ENCODE results near the gene SMYD4.
"Not testable (repeated sequence)": the region's sequence is repeated elsewhere in the genome, so short reads cannot be mapped to it uniquely, and the experiment has no call there.

Gene SMYD4

DNA sequence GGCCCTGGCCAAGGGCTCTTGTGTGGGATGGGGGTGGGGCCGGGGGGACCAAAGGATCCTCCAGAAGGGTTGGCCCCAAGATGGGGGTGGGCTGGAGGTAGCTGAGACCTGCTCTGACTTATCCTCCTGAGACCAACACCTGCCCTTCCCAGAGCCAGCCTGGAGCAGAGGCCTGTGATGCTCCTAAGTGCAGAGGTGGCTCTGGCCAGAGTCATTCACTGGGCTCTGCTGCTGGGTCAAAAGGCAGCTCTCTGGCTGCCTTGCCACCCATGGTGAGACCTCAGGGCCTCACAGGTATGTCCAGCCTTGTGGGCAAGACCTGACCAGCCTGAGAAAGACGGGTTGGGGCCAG is 86.6 kb downstream of the SMYD4 start:
- no peak overlapping the region for H3K4me3 ChIP-seq (ENCODE audit: low read length)
- WGBS (ENCODE audit: insufficient coverage, insufficient read length), result no CpG with 5 or more reads among the region's 2 CpGs
- no peak overlapping the region for H3K27ac ChIP-seq (ENCODE audit: low read length)
- H3K4me1 ChIP-seq (ENCODE audit: control insufficient read depth, insufficient read depth, low read length), result no peaks in the 10 kb centered on the region
- H3K36me3 ChIP-seq (ENCODE audit: control insufficient read depth, insufficient read depth, low read length), result no peaks in the 10 kb centered on the region
- no peaks in the 10 kb centered on the region for H3K9me3 ChIP-seq (ENCODE audit: control insufficient read depth, insufficient read depth, low read length)
- DNase-seq (ENCODE audit: low read depth, low spot score), result no peak
- H3K27me3 ChIP-seq (ENCODE audit: control insufficient read depth, insufficient read depth, low read length), result no peaks in the 10 kb centered on the region

DNA sequence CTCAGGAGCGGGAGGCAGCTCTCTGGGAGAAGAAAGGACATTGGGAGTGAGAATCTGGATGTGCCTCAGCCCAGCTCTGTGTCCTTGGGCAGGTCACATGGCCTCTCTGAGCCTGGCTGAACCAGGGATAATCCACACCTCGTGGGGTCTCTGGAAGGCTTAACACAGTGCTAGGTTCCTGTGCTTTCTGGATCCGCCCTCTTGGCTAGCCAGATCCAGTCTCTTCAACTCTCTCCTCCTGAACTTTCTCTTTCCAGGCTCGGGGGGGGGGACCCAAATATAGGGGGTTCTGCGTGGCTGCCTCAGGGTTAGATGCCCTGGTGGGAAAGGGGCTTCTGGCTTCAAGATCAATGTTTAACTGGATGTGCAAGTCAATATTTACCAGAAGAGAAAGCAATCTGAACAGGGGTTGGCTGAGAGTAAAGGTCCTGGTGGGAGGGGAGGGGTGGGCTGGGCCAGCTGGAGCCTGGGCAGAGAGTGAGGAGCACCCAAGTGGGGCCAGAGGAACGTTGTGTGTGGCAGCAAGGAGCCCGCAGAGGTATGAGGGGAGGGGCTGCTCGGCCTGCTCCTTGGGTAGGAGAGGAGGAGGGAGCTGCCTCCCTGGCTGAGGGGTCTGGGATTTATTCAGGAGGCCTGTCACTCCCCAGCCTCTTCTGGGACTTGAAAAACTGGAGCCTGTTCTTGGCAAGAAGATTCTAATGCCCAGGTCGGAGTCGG is 87.2 kb downstream of the SMYD4 start, which contains the start of gene SERPINF2:
Gene SERPINF2, plus strand, starts transcription at position 501 of the 717 bp plus-strand sequence. CDS start 2,125 bp downstream, outside the sequence.
- Histone ChIP-seq H3K27me3 (ENCODE audit: control insufficient read depth, insufficient read depth, low read length) (no peaks in the 10 kb centered on the region), H3K27ac (ENCODE audit: low read length) (no peak within 1 kb of the TSS), H3K36me3 (ENCODE audit: control insufficient read depth, insufficient read depth, low read length) (no peaks in the 10 kb centered on the region), H3K9me3 (ENCODE audit: control insufficient read depth, insufficient read depth, low read length) (no peaks in the 10 kb centered on the region), H3K4me3 (ENCODE audit: low read length) (no peak within 1 kb of the TSS), H3K4me1 (ENCODE audit: control insufficient read depth, insufficient read depth, low read length) (no peaks in the 10 kb centered on the region)
- no peak for DNase-seq (ENCODE audit: low read depth, low spot score)
- no CpG with 5 or more reads among the region's 10 CpGs for WGBS (ENCODE audit: insufficient coverage, insufficient read length)

- H3K36me3 ChIP-seq (ENCODE audit: control insufficient read depth, insufficient read depth, low read length); H3K4me1 ChIP-seq (ENCODE audit: control insufficient read depth, insufficient read depth, low read length); DNase-seq (ENCODE audit: low read depth, low spot score); H3K27me3 ChIP-seq (ENCODE audit: control insufficient read depth, insufficient read depth, low read length); H3K4me3 ChIP-seq (ENCODE audit: low read length); H3K9me3 ChIP-seq (ENCODE audit: control insufficient read depth, insufficient read depth, low read length); H3K27ac ChIP-seq (ENCODE audit: low read length): not testable (repeated sequence)
- WGBS (ENCODE audit: insufficient coverage, insufficient read length), result no CpG with 5 or more reads among the region's 7 CpGs
Measured at GRCh38 chr17:1741899-1742298, 87.8 kb downstream of the SMYD4 start.

- H3K27me3 ChIP-seq (ENCODE audit: control insufficient read depth, insufficient read depth, low read length), result no peaks in the 10 kb centered on the region
- no CpG with 5 or more reads among the region's 21 CpGs for WGBS (ENCODE audit: insufficient coverage, insufficient read length)
Measured at GRCh38 chr17:1737531-1738291, 92.0 kb downstream of the SMYD4 start.

DNA sequence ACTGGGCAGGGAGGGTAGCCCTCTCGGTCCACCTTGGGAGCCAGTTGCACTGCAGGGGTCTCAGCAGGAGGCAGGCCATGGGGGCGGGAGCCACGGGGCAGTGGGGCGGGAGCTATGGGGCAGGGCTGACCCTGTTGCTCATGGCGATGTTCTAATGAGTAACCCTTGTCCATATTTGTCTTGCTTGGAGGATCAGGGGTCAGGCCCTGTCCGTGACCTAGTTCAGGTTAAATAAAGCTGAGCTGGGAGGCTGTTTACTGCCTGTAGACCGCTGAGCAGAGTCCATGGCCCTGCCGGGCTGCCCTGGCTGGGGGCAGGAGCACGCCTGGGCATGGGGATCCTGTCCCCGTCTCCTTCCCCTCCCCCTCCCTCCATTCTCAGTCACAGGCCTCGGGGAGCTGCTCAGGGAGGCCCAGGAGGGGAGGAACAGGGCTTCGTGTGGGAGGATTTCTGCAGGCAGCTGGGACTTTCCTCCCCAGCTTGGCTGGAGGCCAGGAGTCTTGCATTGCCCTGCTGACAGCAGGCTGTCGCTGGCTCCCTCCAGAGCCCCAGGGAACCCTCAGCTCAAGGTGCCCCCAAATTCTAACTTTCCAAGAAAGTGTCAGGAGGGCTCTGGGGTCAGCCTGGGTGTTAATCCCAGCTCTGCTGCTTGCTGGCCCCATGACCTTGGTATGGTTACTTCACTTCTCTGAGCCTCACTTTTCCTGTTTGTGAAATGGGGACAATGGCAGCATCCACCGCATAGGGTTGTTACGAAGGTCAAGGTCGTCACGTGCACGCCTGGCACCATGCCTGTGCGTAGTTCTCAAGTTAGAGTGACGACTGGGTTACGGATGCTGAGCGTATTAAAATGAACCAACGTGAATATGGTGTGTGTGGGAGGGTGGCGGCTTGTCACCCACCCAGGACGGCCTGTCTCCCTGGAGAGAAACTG is 93.1 kb downstream of the SMYD4 start:
- peaks cover 5% of the 10 kb centered on the region; the same call in 1 of the 2 replicates for H3K4me1 ChIP-seq (ENCODE audit: control insufficient read depth, insufficient read depth, low read length)
- no peaks in the 10 kb centered on the region for H3K9me3 ChIP-seq (ENCODE audit: control insufficient read depth, insufficient read depth, low read length)
- no peak overlapping the region for H3K4me3 ChIP-seq (ENCODE audit: low read length)
- H3K27me3 ChIP-seq (ENCODE audit: control insufficient read depth, insufficient read depth, low read length), result no peaks in the 10 kb centered on the region
- DNase-seq (ENCODE audit: low read depth, low spot score), result no peak
- H3K36me3 ChIP-seq (ENCODE audit: control insufficient read depth, insufficient read depth, low read length), result no peaks in the 10 kb centered on the region; the same call in 1 of the 2 replicates
- no CpG with 5 or more reads among the region's 25 CpGs for WGBS (ENCODE audit: insufficient coverage, insufficient read length)
- no peak overlapping the region for H3K27ac ChIP-seq (ENCODE audit: low read length)

More at GRCh38 chr17:1737531-1738291, 92.0 kb downstream of the SMYD4 start:
- Histone ChIP-seq H3K4me1 (ENCODE audit: control insufficient read depth, insufficient read depth, low read length) (peaks cover 5% of the 10 kb centered on the region; the same call in 1 of the 2 replicates), H3K27ac (ENCODE audit: low read length) (no peak overlapping the region), H3K9me3 (ENCODE audit: control insufficient read depth, insufficient read depth, low read length) (no peaks in the 10 kb centered on the region), H3K36me3 (ENCODE audit: control insufficient read depth, insufficient read depth, low read length) (no peaks in the 10 kb centered on the region; the same call in 1 of the 2 replicates), H3K4me3 (ENCODE audit: low read length) (no peak overlapping the region)
- DNase-seq (ENCODE audit: low read depth, low spot score), result no peak

GRCh38 chr17:1735834-1736347 is 93.8 kb downstream of the SMYD4 start:
- H3K4me1 ChIP-seq (ENCODE audit: control insufficient read depth, insufficient read depth, low read length), result peaks cover 5% of the 10 kb centered on the region; the same call in 1 of the 2 replicates
- no peaks in the 10 kb centered on the region for H3K27me3 ChIP-seq (ENCODE audit: control insufficient read depth, insufficient read depth, low read length)
- H3K4me3 ChIP-seq (ENCODE audit: low read length), result no peak overlapping the region
- no peak overlapping the region for H3K27ac ChIP-seq (ENCODE audit: low read length)
- WGBS (ENCODE audit: insufficient coverage, insufficient read length), result no CpG with 5 or more reads among the region's 17 CpGs
- no peak for DNase-seq (ENCODE audit: low read depth, low spot score)
- no peaks in the 10 kb centered on the region; the same call in 1 of the 2 replicates for H3K36me3 ChIP-seq (ENCODE audit: control insufficient read depth, insufficient read depth, low read length)
- H3K9me3 ChIP-seq (ENCODE audit: control insufficient read depth, insufficient read depth, low read length), result no peaks in the 10 kb centered on the region

DNA sequence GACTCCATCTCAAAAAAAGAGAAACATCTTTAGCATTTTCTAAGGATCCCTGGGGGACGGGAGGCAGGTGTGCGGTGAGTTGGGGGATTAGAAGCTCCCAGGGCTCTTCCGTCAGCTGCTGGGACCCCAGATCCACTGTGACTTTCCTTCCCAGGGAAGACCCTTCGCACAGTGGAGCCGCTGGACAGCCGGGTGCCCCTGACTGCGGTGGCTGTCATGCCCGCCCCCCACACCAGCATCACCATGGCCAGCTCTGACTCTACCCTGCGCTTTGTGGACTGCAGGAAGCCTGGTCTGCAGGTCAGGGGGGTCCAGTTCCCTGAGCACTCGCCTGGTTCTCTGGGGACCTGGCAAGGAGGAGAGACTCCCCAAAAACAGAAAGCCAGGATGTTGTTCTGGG is 94.3 kb downstream of the SMYD4 start:
- Histone ChIP-seq H3K27ac (ENCODE audit: low read length) (no peak overlapping the region), H3K9me3 (ENCODE audit: control insufficient read depth, insufficient read depth, low read length) (no peaks in the 10 kb centered on the region), H3K27me3 (ENCODE audit: control insufficient read depth, insufficient read depth, low read length) (no peaks in the 10 kb centered on the region), H3K4me3 (ENCODE audit: low read length) (no peak overlapping the region), H3K36me3 (ENCODE audit: control insufficient read depth, insufficient read depth, low read length) (no peaks in the 10 kb centered on the region; the same call in 1 of the 2 replicates), H3K4me1 (ENCODE audit: control insufficient read depth, insufficient read depth, low read length) (peaks cover 5% of the 10 kb centered on the region; the same call in 1 of the 2 replicates)
- DNase-seq (ENCODE audit: low read depth, low spot score), result no peak
- no CpG with 5 or more reads among the region's 10 CpGs for WGBS (ENCODE audit: insufficient coverage, insufficient read length)

DNA sequence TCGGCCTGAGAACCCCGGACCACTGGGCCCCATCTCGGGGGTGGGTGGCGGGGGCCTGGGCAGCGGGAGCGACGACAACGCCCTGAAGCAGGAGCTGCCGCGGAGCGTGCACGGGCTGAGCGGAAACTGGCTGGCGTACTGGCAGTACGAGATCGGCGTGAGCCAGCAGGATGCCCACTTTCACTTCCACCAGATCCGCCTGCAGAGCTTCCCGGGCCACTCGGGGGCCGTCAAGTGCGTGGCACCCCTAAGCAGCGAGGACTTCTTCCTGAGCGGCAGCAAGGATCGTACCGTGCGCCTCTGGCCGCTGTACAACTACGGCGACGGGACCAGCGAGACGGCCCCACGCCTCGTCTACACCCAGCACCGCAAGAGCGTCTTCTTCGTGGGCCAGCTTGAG is 95.9 kb downstream of the SMYD4 start:
- Histone ChIP-seq H3K27me3 (ENCODE audit: control insufficient read depth, insufficient read depth, low read length) (no peaks in the 10 kb centered on the region), H3K9me3 (ENCODE audit: control insufficient read depth, insufficient read depth, low read length) (no peaks in the 10 kb centered on the region), H3K4me1 (ENCODE audit: control insufficient read depth, insufficient read depth, low read length) (peaks cover 5% of the 10 kb centered on the region; the same call in 1 of the 2 replicates), H3K27ac (ENCODE audit: low read length) (no peak overlapping the region), H3K4me3 (ENCODE audit: low read length) (no peak overlapping the region), H3K36me3 (ENCODE audit: control insufficient read depth, insufficient read depth, low read length) (no peaks in the 10 kb centered on the region; the same call in 1 of the 2 replicates)
- WGBS (ENCODE audit: insufficient coverage, insufficient read length), result no CpG with 5 or more reads among the region's 38 CpGs
- no peak for DNase-seq (ENCODE audit: low read depth, low spot score)

- H3K27ac ChIP-seq (ENCODE audit: low read length), result no peak overlapping the region
Measured at GRCh38 chr17:1732833-1733321, 96.8 kb downstream of the SMYD4 start.

More at GRCh38 chr17:1732833-1733321, 96.8 kb downstream of the SMYD4 start:
- H3K4me1 ChIP-seq (ENCODE audit: control insufficient read depth, insufficient read depth, low read length), result peaks cover 5% of the 10 kb centered on the region; the same call in 1 of the 2 replicates
- H3K36me3 ChIP-seq (ENCODE audit: control insufficient read depth, insufficient read depth, low read length), result no peaks in the 10 kb centered on the region; the same call in 1 of the 2 replicates
- H3K4me3 ChIP-seq (ENCODE audit: low read length), result no peak overlapping the region
- no peak for DNase-seq (ENCODE audit: low read depth, low spot score)
- WGBS (ENCODE audit: insufficient coverage, insufficient read length), result no CpG with 5 or more reads among the region's 11 CpGs
- no peaks in the 10 kb centered on the region for H3K9me3 ChIP-seq (ENCODE audit: control insufficient read depth, insufficient read depth, low read length)
- no peaks in the 10 kb centered on the region for H3K27me3 ChIP-seq (ENCODE audit: control insufficient read depth, insufficient read depth, low read length)
